Loucy (cell line): Measurements from ENCODE around the gene WHRN.

Experiments used
- H2AFZ ChIP-seq: fragments of 200-600 bp; sonication (generic); 2 replicates; pipeline ENCODE4 v1.6.0; 2016; ENCODE audit warnings: antibody characterized with exemption, mild to moderate bottlenecking, low read length, moderate library complexity
- H3F3A ChIP-seq: fragments of 200-600 bp; 2 replicates; pipeline ENCODE4 v1.6.0; 2016; ENCODE audit warnings: antibody characterized with exemption, low read depth, mild to moderate bottlenecking
- H3K27me3 ChIP-seq: fragments of 200-600 bp; sonication (generic); 2 replicates; pipeline ENCODE4 v1.6.1; 2014; ENCODE audit warnings: low read length, mild to moderate bottlenecking; ENCODE audit not compliant: insufficient read depth, poor library complexity, severe bottlenecking
- H3K36me3 ChIP-seq: fragments of 200-600 bp; sonication (generic); 2 replicates; pipeline ENCODE4 v1.6.1; 2016; ENCODE audit warnings: low read length; ENCODE audit not compliant: insufficient read depth
- H3K4me1 ChIP-seq: fragments of 200-600 bp; sonication (generic); 2 replicates; pipeline ENCODE4 v1.5.1; 2014; ENCODE audit warnings: low read length, mild to moderate bottlenecking; ENCODE audit not compliant: insufficient read depth, poor library complexity, severe bottlenecking
- H3K4me2 ChIP-seq: fragments of 200-600 bp; sonication (generic); 2 replicates; pipeline ENCODE4 v1.6.0; 2014; ENCODE audit warnings: antibody characterized with exemption, low read length, low read depth, mild to moderate bottlenecking; ENCODE audit not compliant: poor library complexity, severe bottlenecking
- H3K4me3 ChIP-seq: fragments of 200-600 bp; sonication (generic); 2 replicates; pipeline ENCODE4 v1.5.1; 2014; ENCODE audit warnings: low read length, mild to moderate bottlenecking, mixed read lengths; ENCODE audit not compliant: poor library complexity, severe bottlenecking
- H3K79me2 ChIP-seq: fragments of 200-600 bp; sonication (generic); 2 replicates; pipeline ENCODE4 v1.6.1; 2014; ENCODE audit warnings: low read length; ENCODE audit not compliant: insufficient read depth
- H3K9ac ChIP-seq: fragments of 200-600 bp; sonication (generic); 2 replicates; pipeline ENCODE4 v1.6.0; 2014; ENCODE audit warnings: mild to moderate bottlenecking, low read depth, low read length, moderate library complexity; ENCODE audit not compliant: poor library complexity, severe bottlenecking
- H3K9me2 ChIP-seq: fragments of 200-600 bp; sonication (generic); replicated peaks from 2 replicates; pipeline ENCODE4 v1.6.1; 2016; ENCODE audit warnings: low read depth, low read length, mixed read lengths
- H3K9me3 ChIP-seq: fragments of 200-600 bp; sonication (generic); 2 replicates; pipeline ENCODE4 v1.6.1; 2014; ENCODE audit warnings: mild to moderate bottlenecking, antibody characterized with exemption, low read length, low read depth; ENCODE audit not compliant: insufficient read depth
- H4K20me1 ChIP-seq: fragments of 200-600 bp; sonication (generic); 2 replicates; pipeline ENCODE4 v1.6.0; 2014; ENCODE audit warnings: antibody characterized with exemption, low read length, mild to moderate bottlenecking; ENCODE audit not compliant: insufficient read depth, poor library complexity, severe bottlenecking
- EZH2phosphoT487 ChIP-seq: fragments of 200-600 bp; IDR thresholded peaks from 2 replicates; pipeline ENCODE4 v1.6.1; 2018; ENCODE audit warnings: antibody characterized with exemption, mild to moderate bottlenecking, moderate library complexity, borderline replicate concordance
- TF ChIP-seq, protein P1 (sequence below): fragments of 200-600 bp; sonication (generic); conservative IDR thresholded peaks from 2 replicates; pipeline ENCODE4 v1.5.1; 2014; ENCODE audit warnings: mild to moderate bottlenecking, antibody characterized with exemption, low read length

The WHRN gene

DNA sequence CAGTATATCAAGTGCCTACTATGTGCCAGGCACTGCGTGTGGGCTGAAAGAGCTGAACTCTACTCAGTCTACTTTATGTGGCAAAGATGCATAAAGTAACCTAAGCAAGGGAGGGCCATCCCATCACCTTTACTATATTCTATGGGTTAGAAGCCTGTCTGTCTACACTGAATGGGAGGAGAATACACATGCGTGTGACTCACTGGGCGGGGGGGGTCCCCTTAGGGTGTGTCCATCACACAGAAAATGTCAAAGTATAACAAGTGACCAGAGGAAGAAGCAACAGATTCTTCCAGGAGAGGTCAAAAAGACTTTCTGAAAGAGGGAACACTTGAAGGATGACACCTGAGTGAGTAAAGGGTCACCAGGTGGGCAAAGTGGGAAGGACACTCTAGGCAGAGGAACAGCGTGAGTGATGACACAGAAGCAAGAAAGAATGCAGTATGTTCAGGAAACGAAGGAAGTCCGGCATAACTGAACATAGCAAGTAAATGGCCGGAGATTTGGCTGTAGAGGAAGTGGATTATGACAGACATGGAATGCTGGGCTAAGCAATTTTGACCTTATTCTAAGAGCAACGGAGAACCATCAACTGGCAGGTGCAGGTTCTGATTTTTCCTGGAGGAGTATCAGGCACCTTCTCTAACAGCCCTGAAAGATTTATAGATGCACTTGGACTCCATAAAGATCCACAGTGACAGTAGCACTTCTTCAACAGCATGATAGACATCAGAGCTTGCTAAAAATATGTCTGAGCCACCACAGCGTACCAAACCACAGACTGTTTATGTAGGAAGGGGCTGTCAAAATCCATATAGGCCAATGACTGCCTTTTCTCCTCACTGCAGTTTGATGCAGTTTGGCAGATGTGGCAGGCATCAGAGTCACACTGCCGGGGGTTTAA is 8.0 kb upstream of the WHRN start:
- Histone ChIP-seq H3K4me1 (no peaks in the 10 kb centered on the region), H4K20me1 (no peaks in the 10 kb centered on the region), H3F3A (no peaks in the 10 kb centered on the region), H3K79me2 (no peaks in the 10 kb centered on the region), H3K27me3 (no peaks in the 10 kb centered on the region), H3K9me2 (no peaks in the 10 kb centered on the region), H3K9me3 (no peaks in the 10 kb centered on the region), H3K4me3 (no peak overlapping the region), H3K9ac (no peak overlapping the region), H3K4me2 (no peak overlapping the region), H3K36me3 (no peaks in the 10 kb centered on the region), H2AFZ (no peak overlapping the region)
- TF ChIP-seq EZH2phosphoT487, result no peak
- TF ChIP-seq, protein P1, sequence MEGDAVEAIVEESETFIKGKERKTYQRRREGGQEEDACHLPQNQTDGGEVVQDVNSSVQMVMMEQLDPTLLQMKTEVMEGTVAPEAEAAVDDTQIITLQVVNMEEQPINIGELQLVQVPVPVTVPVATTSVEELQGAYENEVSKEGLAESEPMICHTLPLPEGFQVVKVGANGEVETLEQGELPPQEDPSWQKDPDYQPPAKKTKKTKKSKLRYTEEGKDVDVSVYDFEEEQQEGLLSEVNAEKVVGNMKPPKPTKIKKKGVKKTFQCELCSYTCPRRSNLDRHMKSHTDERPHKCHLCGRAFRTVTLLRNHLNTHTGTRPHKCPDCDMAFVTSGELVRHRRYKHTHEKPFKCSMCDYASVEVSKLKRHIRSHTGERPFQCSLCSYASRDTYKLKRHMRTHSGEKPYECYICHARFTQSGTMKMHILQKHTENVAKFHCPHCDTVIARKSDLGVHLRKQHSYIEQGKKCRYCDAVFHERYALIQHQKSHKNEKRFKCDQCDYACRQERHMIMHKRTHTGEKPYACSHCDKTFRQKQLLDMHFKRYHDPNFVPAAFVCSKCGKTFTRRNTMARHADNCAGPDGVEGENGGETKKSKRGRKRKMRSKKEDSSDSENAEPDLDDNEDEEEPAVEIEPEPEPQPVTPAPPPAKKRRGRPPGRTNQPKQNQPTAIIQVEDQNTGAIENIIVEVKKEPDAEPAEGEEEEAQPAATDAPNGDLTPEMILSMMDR, result no peak

GRCh38 chr9:114511978-114512874 is 7.0 kb upstream of the WHRN start:
- no peak overlapping the region for H3K4me3 ChIP-seq
- TF ChIP-seq EZH2phosphoT487, result no peak
- H3F3A ChIP-seq, result no peaks in the 10 kb centered on the region
- H3K9me2 ChIP-seq, result no peaks in the 10 kb centered on the region
- no peaks in the 10 kb centered on the region for H3K79me2 ChIP-seq
- no peak overlapping the region for H3K4me2 ChIP-seq
- no peak overlapping the region for H2AFZ ChIP-seq
- H3K4me1 ChIP-seq, result no peaks in the 10 kb centered on the region
- H3K36me3 ChIP-seq, result no peaks in the 10 kb centered on the region
- no peaks in the 10 kb centered on the region for H3K27me3 ChIP-seq
- no peaks in the 10 kb centered on the region for H3K9me3 ChIP-seq
- no peaks in the 10 kb centered on the region for H4K20me1 ChIP-seq
- H3K9ac ChIP-seq, result no peak overlapping the region

- H3K36me3 ChIP-seq, result no peaks in the 10 kb centered on the region
- no peaks in the 10 kb centered on the region for H3K27me3 ChIP-seq
- H3F3A ChIP-seq, result no peaks in the 10 kb centered on the region
- no peaks in the 10 kb centered on the region for H4K20me1 ChIP-seq
- H2AFZ ChIP-seq, result no peak overlapping the region
- H3K9me3 ChIP-seq, result no peaks in the 10 kb centered on the region
- peaks cover 6% of the 10 kb centered on the region for H3K4me1 ChIP-seq
- TF ChIP-seq EZH2phosphoT487, result no peak
- TF ChIP-seq, protein P1, result peak; percentile 69
- H3K4me2 ChIP-seq, result no peak overlapping the region
- no peaks in the 10 kb centered on the region for H3K9me2 ChIP-seq
- H3K4me3 ChIP-seq, result no peak overlapping the region
- no peaks in the 10 kb centered on the region for H3K79me2 ChIP-seq
- no peak overlapping the region for H3K9ac ChIP-seq
Measured at GRCh38 chr9:114507726-114508125, 2.5 kb upstream of the WHRN start.
